HepG2 (cell line): ENCODE data around the gene EPSTI1.

Experiments
- CEBPB ChIP-seq: IDR thresholded peaks from 2 replicates; pipeline ENCODE4 v1.6.1; 2011; ENCODE audit warnings: low read depth, low read length, improper control_type of control experiment, borderline replicate concordance
- CTCF ChIP-seq: sonication (generic); formaldehyde crosslinking; IDR thresholded peaks from 2 replicates; pipeline ENCODE4 v1.5.0; 2020; ENCODE audit warnings: mild to moderate bottlenecking, missing genetic modification reagents, moderate library complexity
- GABPA ChIP-seq, 2 experiments: IDR thresholded peaks; 2 replicates each; pipeline ENCODE4 v1.6.1; 2011 to 2016; ENCODE audit warnings: low read depth in 2 of 2, low read length in 1 of 2, missing biosample characterization in 1 of 2, missing genetic modification characterization in 1 of 2
- HOXA3 ChIP-seq: sonication (generic); formaldehyde crosslinking; IDR thresholded peaks from 2 replicates; pipeline ENCODE4 v1.5.0; 2020; ENCODE audit warnings: missing genetic modification reagents
- IKZF1 ChIP-seq: fragments of 450-650 bp; IDR thresholded peaks from 2 replicates; pipeline ENCODE4 v1.7.1; 2016
- NFYB ChIP-seq: sonication (generic); formaldehyde crosslinking; IDR thresholded peaks from 2 replicates; pipeline ENCODE4 v1.4.0; 2020; ENCODE audit warnings: missing genetic modification reagents
- POLR2AphosphoS5 ChIP-seq: IDR thresholded peaks from 2 replicates; pipeline ENCODE4 v1.6.1; 2012; ENCODE audit warnings: low read depth, low read length
- RAD21 ChIP-seq: fragments of 450-650 bp; formaldehyde crosslinking; IDR thresholded peaks from 2 replicates; pipeline ENCODE4 v1.5.0; 2020; ENCODE audit warnings: mild to moderate bottlenecking
- SRF ChIP-seq: IDR thresholded peaks from 2 replicates; pipeline ENCODE4 v1.6.1; 2011; ENCODE audit warnings: mild to moderate bottlenecking, low read depth, low read length, moderate library complexity
- TFAP4 ChIP-seq: sonication (generic); IDR thresholded peaks from 2 replicates; pipeline ENCODE4 v1.6.1; 2016; ENCODE audit warnings: low read depth, borderline replicate concordance
- ZNF280B ChIP-seq: sonication (generic); formaldehyde crosslinking; IDR thresholded peaks from 2 replicates; pipeline ENCODE4 v1.5.0; 2020; ENCODE audit warnings: missing genetic modification reagents, mild to moderate bottlenecking, borderline replicate concordance
- ZNF34 ChIP-seq: sonication (generic); formaldehyde crosslinking; IDR thresholded peaks from 2 replicates; pipeline ENCODE4 v1.4.0; 2020; ENCODE audit warnings: mild to moderate bottlenecking, missing genetic modification reagents, borderline replicate concordance
- ZNF44 ChIP-seq: sonication (generic); formaldehyde crosslinking; IDR thresholded peaks from 2 replicates; pipeline ENCODE4 v1.5.1; 2020; ENCODE audit warnings: mild to moderate bottlenecking, missing genetic modification reagents

DNA sequence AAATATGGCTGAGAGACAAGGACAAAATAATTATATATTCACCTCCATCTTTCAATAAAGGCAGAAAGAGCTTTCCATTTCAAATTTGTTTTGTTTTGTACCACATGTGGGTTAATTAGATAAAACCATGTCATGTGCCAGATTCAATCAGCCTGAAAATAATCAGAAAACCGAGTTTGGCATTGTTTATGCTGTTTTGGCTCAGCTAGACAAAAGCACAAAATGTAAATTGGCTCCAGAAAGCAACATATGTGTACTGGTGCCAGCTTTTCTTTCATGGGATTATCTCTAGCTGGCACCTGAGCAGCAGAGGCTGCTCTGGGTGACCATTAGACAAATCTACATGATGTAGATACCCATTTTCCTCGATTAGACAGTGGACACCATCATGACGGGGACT is 22.1 kb upstream of the EPSTI1 start:
- TF ChIP-seq GABPA (IDR thresholded peaks at IDR 0.05; ENCODE audit: low read depth, low read length) (no peak), GABPA (CRISPR knock-in tag; IDR thresholded peaks at IDR 0.05; ENCODE audit: low read depth) (no peak), TFAP4 (no peak), SRF (no peak), ZNF34 (CRISPR knock-in tag) (no peak), CEBPB (no peak), NFYB (CRISPR knock-in tag) (no peak), RAD21 (CRISPR knock-in tag) (no peak), POLR2AphosphoS5 (no peak), HOXA3 (CRISPR knock-in tag) (no peak), ZNF44 (CRISPR knock-in tag) (no peak), IKZF1 (no peak), CTCF (CRISPR knock-in tag) (no peak), ZNF280B (CRISPR knock-in tag) (no peak)
